Stimulated activated naive CD4-positive, alpha-beta T cell (primary cell): Measurements from ENCODE around the gene ZSWIM2.
"Not testable (repeated sequence)": the region's sequence is repeated elsewhere in the genome, so short reads cannot be mapped to it uniquely, and the experiment has no call there.

ENCODE experiments used
- DNase-seq, 6 experiments: peaks; one replicate each; lab custom pipeline; 2025; lab: John Stamatoyannopoulos, UW

Gene ZSWIM2

GRCh38 chr2:186841940-186842339, 7.0 kb downstream of the ZSWIM2 start:
- DNase-seq: no peak

- no peak for DNase-seq
These were observed 13.3 kb downstream of the ZSWIM2 start for GRCh38 chr2:186835628-186836027.

GRCh38 chr2:186827862-186828492, 21.0 kb downstream of the ZSWIM2 start:
- DNase-seq: no peak

GRCh38 chr2:186827411-186827810, 21.6 kb downstream of the ZSWIM2 start:
- no peak for DNase-seq

GRCh38 chr2:186822323-186822722, 26.6 kb downstream of the ZSWIM2 start:
- DNase-seq: no peak

GRCh38 chr2:186820303-186820702, 28.7 kb downstream of the ZSWIM2 start:
- DNase-seq: no peak

GRCh38 chr2:186811760-186812159, 37.2 kb downstream of the ZSWIM2 start:
- not testable (repeated sequence) for DNase-seq

GRCh38 chr2:186806591-186806990, 42.4 kb downstream of the ZSWIM2 start:
- DNase-seq: no peak

- DNase-seq: not testable (repeated sequence)
These were observed 50.4 kb downstream of the ZSWIM2 start for GRCh38 chr2:186798604-186799003.

- no peak for DNase-seq
These were observed 64.0 kb downstream of the ZSWIM2 start for GRCh38 chr2:186784930-186785329.

- DNase-seq: no peak
These were observed 65.7 kb downstream of the ZSWIM2 start for GRCh38 chr2:186783254-186783653.

GRCh38 chr2:186780701-186781316, 68.2 kb downstream of the ZSWIM2 start:
- DNase-seq: no peak
